ENCODE data around the gene HEPHL1.

HEPHL1 gene

DNA sequence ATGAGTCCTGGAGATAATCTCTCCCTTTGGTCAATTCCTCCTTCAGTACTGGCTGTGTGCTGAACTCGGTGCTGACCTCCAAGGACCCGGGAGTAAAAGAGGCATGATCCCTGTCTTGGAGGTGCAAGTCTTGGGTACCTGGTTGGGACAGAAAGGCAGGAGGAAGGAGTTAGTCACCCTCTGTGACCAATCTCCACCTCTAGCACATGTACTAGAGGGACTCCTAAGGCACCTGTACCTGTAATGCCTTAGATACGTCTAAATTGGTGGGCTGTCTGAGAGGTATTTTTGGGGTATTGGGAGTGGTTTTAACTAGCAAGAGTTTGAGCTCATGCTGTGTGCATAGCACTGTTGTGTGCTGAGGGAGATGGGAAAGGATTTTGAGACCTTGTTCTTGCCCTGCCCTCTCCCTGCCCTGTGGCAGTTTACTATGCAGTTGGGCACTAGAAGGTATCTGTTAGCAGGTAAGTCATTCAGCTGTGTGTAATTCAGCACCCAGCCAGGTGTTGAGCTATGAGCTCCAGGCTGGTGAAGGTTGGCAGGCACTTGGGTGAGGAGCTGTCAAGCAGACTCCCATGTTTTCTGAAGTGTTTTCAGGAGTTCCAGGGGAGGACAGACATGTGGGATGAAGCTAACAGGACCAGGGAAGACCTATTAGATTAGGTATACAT, 110.0 kb downstream of the HEPHL1 start:
- DNase-seq = peak; percentile 12

- peak; percentile 14 for DNase-seq
Measured at GRCh38 chr11:94131718-94132115, 110.6 kb downstream of the HEPHL1 start.

DNA sequence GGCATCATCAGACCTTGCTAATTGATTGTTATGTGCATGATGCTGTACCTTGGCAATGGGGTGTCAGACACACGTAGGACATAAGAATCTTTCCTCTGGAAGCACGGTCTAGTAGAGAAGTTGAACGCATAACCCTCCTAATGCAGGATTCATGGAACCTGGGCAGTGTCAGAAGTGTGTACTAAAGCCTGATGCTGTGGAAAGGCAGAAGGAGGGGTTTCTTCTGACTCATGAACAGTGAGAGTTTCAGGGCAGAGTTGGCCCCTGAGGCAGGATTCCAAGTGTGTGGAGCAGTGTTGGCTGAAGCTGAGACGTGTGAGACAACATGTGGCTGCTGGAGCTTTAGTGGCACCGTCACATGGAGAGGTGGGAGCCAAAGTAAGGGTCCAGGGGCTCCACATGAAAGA, 111.0 kb downstream of the HEPHL1 start:
- no peak for DNase-seq

- no peak for DNase-seq
Measured at GRCh38 chr11:94132823-94133408, 111.8 kb downstream of the HEPHL1 start.

- DNase-seq = no peak
Measured at GRCh38 chr11:94133752-94134151, 112.6 kb downstream of the HEPHL1 start.

DNA sequence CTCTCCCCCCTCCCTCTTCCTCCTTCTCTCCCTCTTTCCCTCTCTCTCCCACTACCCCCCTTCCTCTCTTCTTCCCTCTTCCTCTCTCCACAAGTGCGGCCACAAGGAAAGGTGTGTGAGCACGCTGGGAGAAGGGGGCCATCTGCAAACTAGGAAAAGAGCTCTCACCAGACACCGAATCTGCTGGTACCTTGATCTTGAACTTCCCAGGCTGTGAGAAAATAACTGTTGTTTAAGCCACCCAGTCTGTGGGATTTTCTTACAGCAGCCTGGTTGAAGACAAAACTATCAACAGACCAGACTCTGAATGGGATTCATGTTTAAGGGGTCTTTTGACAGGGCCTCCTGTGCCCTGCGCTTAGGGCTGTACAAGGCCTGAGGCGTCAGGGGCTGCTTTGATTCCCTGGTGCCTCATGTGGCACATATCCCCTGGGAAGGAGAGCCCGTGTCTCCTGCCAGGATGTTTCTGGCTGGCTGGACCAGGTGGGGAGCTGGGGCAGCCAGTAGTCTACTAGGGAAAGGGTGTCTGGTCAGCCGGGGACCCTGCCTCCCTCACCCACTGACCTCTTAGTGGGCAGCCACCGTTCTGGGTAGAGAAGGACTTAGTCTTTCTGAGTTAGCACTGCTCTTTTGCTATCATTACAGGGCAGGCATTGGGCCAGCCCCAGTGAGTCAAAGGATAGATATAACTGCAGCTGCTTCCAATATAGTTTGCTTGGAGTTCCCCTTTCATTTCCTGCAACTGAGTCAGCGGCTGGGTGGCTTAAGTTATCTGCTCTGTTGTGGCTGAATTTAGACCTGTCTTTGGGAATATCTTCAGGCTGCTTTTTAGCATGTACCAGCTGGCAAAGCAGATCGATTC, 113.7 kb downstream of the HEPHL1 start:
- DNase-seq = no peak

- DNase-seq = no peak
Measured at GRCh38 chr11:94139416-94139815, 118.3 kb downstream of the HEPHL1 start.

DNA sequence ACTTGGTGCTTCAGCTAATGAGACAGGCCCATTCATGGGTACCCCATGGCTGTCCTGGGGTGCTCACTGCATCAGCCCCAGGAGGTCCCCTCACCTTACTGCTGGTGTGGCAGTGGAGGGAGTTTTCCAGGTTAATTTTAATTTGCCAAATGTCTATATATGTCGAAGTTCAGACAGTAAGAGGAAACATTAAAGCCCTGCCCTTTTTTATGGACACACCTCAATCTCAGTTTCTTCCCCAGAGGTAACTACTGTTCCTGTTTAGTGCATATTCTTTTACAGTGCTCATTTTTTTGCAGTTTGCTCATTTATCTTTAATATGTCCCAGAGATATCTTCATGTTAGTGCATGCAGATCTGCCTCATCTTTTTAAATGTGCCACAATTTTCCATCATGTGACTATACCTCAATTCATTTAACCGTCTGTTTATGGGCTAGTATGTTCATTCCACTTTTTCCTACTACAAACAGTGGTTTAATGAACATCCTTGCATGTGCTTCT, 119.1 kb downstream of the HEPHL1 start:
- DNase-seq = no peak

- no peak for DNase-seq
Measured at GRCh38 chr11:94141511-94142307, 120.6 kb downstream of the HEPHL1 start.

DNA sequence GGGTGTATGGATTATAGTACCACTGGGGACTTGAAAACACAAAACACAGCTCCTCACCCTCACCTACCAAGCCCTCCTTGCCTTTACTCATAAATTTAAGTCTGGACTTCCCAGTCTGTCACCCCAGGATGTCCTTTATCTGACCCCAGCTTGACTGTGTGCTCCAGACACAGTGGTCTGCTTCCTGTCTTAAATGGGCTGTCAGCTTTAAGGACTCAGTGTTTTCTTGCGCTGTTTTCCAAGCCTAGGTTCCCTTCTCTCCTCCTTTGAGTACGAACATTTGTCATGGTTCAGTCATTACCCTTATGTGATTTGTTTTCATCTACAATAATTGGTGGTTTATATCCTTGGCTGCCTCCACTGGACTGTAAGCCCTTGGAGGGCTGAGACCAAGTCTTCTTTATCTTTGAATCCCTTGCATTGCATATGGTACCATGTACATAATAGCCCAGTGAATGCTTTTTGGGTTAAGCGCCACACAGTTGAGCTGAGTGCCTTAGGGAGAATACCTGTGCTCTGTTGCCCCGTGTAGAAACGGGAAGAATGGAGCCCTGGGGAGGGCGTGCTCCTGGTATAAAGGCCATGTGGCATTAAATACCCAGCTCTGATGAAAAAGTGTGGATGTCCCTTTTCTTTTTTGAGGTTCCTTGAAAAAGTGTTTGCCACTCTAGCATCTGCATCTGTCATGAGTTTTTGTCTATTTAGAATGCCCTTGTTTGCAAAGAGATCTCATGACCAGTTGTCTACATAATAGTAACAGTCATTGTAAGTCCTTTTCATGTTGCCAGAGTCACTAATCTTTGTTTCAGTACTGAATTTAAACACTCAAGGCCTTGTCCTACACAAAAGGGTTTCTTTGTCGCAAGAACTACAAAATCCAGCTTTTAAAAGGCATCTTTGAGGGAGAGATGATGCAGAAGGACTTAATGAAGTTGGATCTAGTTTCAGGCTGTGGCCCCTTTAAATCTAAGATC, 121.4 kb downstream of the HEPHL1 start:
- no peak for DNase-seq

DNA sequence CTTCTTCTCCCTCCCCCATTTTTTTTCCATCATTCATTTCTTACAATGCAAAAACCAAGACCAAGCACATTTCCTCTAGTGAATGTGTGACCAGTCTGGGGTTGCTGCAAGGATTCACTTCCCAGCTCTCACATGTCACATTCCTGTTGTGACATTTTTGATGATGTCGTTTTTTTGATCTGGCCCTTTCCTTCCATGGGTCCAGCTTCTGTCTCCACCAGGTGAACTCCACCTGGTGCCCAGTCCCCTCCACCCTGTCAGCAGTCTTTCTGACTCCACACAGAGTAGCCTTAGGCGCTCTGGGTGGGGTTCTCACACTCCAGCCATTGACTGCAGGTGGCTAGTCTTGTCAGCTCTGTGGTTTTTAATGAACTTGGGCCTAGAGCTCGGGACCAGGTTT, 123.1 kb downstream of the HEPHL1 start:
- no peak for DNase-seq

DNA sequence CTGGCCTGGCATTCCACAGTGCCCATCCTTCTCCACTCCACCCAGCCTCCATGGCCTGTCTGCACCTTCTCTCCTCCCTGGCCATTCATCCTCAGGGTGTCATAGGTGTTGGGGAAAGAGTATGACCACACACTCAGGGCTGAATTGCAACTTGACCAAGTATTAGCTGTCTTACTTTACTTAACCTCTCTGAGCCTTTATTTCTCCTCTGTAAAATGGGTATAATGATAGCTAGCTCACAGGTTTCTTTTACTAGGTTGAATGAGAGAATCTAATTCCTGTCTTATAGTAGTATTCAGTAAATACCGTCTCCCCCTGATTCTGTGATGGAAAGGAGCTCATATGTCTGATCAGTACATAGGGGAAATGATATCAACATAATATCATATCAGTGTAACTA, 123.5 kb downstream of the HEPHL1 start:
- no peak for DNase-seq

DNA sequence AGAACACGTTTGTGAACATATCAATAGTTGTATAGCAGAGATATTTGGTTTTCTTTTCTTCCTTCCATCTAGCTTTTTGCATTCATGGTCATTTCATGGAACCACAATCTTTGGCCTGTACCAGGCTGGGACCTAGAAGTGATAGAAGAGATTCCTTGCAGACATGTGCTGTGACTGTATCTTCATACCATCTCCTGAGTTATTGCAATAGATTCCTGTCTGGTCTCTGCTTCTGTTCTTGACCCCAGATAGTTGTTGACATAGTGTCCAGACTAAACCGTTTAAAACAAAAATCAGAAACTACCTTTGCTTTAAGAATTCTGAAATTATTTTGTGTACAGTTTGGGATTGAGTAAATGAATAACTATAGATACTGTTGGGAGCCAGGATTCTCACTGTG, 124.3 kb downstream of the HEPHL1 start:
- no peak for DNase-seq

DNA sequence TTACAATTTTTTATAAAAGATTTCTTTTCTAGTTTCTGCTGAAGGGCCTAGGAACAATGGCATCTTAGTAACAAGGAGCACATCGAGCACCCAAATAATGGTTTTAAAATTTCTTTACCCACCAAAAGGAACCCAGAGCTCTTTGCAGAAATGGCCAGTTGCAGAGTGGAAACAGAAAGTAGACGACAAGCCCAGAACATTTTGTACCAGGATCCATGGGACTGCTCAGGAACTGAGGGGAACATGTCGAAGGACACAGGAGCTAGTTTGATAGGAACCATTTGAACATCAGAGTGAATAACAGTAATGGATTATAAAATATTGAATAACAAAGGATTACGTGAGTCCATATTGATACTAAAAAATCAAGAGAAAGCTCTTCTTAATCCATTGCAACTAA, 124.8 kb downstream of the HEPHL1 start:
- no peak for DNase-seq

- no peak for DNase-seq
Measured at GRCh38 chr11:94147433-94147845, 126.3 kb downstream of the HEPHL1 start.

- no peak for DNase-seq
Measured at GRCh38 chr11:94148189-94148588, 127.0 kb downstream of the HEPHL1 start.

DNA sequence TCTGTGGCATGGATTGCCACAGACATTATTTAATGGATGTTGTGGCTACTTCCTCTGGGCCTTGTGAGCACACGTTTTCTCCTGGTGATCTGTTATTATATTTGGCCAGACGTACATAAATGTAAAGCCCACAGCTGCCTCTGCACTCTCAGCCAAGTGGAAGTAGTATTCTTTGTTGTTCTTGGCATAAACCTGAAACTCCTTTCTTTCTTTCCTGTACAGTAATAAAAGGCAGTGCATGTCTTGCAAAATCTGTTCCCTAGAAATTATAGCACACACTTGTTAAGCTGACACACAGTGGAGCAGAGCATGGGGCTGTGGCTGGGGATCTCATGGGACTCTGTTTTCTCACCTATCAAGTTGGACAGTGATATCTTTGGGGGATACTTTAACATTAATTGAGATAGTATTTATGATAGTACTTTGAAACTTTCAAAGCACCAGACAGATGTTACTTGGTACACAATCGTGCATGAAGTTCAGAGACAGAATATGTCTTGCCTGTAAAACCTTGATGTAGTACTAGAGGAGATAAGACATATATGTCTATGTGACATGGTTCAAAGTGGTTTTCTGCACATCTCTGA, 128.4 kb downstream of the HEPHL1 start:
- no peak for DNase-seq

- DNase-seq = no peak
Measured at GRCh38 chr11:94150056-94150455, 128.9 kb downstream of the HEPHL1 start.

DNA sequence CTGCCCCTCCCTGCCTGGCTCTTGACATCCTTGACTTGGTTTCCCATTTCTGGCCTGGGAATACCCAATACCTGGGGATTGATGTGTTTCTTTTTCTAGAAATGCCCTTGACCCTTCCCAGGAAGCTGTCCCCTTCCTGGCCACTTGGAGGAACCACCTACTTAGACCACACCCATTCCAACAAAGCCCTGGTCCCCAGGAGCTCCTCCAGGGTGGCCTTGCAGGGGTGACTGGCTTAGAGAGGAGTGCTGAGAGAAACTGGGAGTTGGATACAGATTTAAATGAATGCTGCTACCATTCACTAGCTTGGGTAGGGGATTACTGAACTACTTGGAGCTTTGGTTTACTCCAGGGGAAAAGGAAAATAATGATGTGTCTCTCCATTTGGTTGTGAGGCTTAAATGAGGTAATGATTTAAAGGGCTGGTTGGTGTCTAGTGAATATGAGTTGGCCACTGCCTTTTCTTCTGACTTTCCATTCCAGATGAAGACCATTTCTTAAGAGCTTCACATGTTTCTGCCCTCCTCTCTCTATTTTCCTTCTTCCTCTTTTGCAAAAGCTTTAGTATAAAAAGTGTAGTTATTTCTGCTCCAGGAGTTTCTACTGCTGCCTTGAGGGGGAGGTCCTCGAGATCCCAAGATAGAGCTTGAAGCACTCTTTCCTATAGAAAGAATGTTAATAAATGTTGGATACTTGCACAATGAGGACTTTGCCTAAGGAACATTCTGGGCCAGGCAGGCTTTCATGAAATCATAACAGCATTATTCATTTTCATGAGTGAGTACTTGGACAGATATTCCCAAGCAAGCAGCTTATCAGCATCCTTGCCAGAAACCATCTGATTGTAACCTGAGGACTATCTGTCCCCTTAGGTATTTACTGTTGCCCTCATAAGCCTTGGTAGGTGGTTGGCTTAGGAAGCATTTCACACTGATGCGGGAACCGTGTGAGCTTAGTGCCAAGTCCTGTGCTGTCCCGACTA, 129.8 kb downstream of the HEPHL1 start:
- no peak for DNase-seq
